Fibroblast of lung (primary cell): ENCODE measurements around the gene PCGF6. TPM values are rescaled to one million over a fixed set of nuclear protein-coding genes. Genes with fewer than 3 reads are reported as not detected.
A peak's percentile ranks its signal among the peaks of the same experiment; 100 is the strongest.
"Not testable (repeated sequence)": the region's sequence is repeated elsewhere in the genome, so short reads cannot be mapped to it uniquely, and the experiment has no call there.

Experiments
- DNase-seq, 2 donors: peaks; one replicate each; pipeline versions ENCODE4 v3.0.0 to v3.0.0-alpha.2; 2010; ENCODE audit warnings: low read depth in 2 of 2
- H2AFZ ChIP-seq: 2 replicates; pipeline ENCODE4 v1.5.1; 2012; ENCODE audit warnings: low read length, control low read depth, inconsistent platforms
- H3K27ac ChIP-seq: 2 replicates; pipeline ENCODE4 v1.5.1; 2011; ENCODE audit warnings: low read length, control low read depth; ENCODE audit not compliant: insufficient read depth
- H3K27me3 ChIP-seq: 2 replicates; pipeline ENCODE4 v1.5.1; 2011; ENCODE audit warnings: mild to moderate bottlenecking, low read length; ENCODE audit not compliant: control insufficient read depth, insufficient read depth
- H3K36me3 ChIP-seq: 2 replicates; pipeline ENCODE4 v1.5.1; 2011; ENCODE audit warnings: low read length; ENCODE audit not compliant: control insufficient read depth, insufficient read depth
- H3K4me1 ChIP-seq: 2 replicates; pipeline ENCODE4 v1.5.1; 2011; ENCODE audit warnings: low read length; ENCODE audit not compliant: control insufficient read depth, insufficient read depth; ENCODE audit errors: extremely low read depth
- H3K4me2 ChIP-seq: 2 replicates; pipeline ENCODE4 v1.5.1; 2011; ENCODE audit warnings: low read length, control low read depth; ENCODE audit not compliant: insufficient read depth; ENCODE audit errors: extremely low read depth
- H3K4me3 ChIP-seq, 4 experiments: fragments of 200-600 bp in 1 of 4; sonication (generic) in 1 of 4; replicated peaks in 1 of 4; 2 replicates each; pipeline ENCODE4 v1.5.1; 2011 to 2016; ENCODE audit warnings: low read length in 4 of 4, low read depth in 3 of 4, mild to moderate bottlenecking in 3 of 4, control low read depth in 2 of 4, inconsistent platforms in 1 of 4, mixed read lengths in 1 of 4; ENCODE audit not compliant: insufficient read depth in 1 of 4; ENCODE audit errors: control extremely low read depth in 1 of 4
- H3K79me2 ChIP-seq: 2 replicates; pipeline ENCODE4 v1.5.1; 2012; ENCODE audit warnings: mild to moderate bottlenecking, low read length, inconsistent platforms; ENCODE audit not compliant: control insufficient read depth, insufficient read depth
- H3K9ac ChIP-seq: 2 replicates; pipeline ENCODE4 v1.5.1; 2011; ENCODE audit warnings: mild to moderate bottlenecking, low read length, control low read depth; ENCODE audit not compliant: insufficient read depth
- H3K9me3 ChIP-seq: 2 replicates; pipeline ENCODE4 v1.5.1; 2012; ENCODE audit warnings: low read depth, low read length; ENCODE audit not compliant: control insufficient read depth, insufficient read depth
- H4K20me1 ChIP-seq: 2 replicates; pipeline ENCODE4 v1.5.1; 2011; ENCODE audit warnings: low read length; ENCODE audit not compliant: control insufficient read depth, insufficient read depth; ENCODE audit errors: extremely low read depth
- EZH2 ChIP-seq: IDR thresholded peaks from 2 replicates; pipeline ENCODE4 v1.5.1; 2012; ENCODE audit warnings: low read length, control low read depth, mild to moderate bottlenecking; ENCODE audit errors: missing control alignments
- polyA plus RNA-seq, 2 donors: library from polyadenylated mRNA; depleted of rRNA in 1 of 2; stranded (reverse) in 1 of 2; unstranded in 1 of 2; fragments of >200 nt; gene quantifications; 2 replicates each; pipeline ENCODE4 v1.2.1, GENCODE V29; 2011 to 2012; ENCODE audit warnings: missing spikeins in 1 of 2
- total RNA-seq: library from RNA; depleted of rRNA; stranded (reverse); fragments of >200 nt; gene quantifications from 2 replicates; pipeline ENCODE4 v1.2.1, GENCODE V29; 2014
- TF ChIP-seq, protein P1 (sequence below), 2 donors: IDR thresholded peaks in 1 of 2; conservative IDR thresholded peaks in 1 of 2; 1 replicate in 1 of 2; 2 replicates in 1 of 2; pipeline ENCODE4 v1.5.1; 2011 to 2012; ENCODE audit warnings: low read length in 2 of 2, control low read depth in 1 of 2, inconsistent platforms in 1 of 2, low read depth in 1 of 2, mild to moderate bottlenecking in 1 of 2

The PCGF6 gene
- total and polyA plus RNA-seq, 2 donors (not counting 1 experiment from before 2014, with no cell fraction given): 8.9 to 13.2 TPM

DNA sequence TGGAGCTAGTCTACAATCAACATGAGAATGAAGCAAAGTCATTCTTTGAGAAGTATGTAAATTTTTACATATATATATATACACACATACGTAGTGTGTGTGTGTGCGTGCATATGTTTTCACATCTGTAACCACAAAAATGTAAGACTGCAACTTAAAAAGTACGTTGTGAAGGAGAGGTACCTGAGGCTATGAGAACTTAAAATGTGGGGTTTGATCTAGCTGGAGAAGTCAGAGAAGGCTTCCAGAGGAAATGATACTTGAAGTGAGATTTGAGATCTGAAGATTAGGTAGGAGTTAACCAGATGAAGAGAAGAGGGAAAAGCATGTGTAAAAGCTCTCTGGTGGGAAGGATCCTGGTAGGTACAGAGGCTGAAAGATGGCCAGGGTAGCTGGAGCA is 22.6 kb upstream of the PCGF6 start:
- H4K20me1 ChIP-seq: no peaks in the 10 kb centered on the region
- H3K27ac ChIP-seq: no peak overlapping the region
- H3K9ac ChIP-seq: no peak overlapping the region
- no peak for TF ChIP-seq EZH2
- TF ChIP-seq, protein P1, sequence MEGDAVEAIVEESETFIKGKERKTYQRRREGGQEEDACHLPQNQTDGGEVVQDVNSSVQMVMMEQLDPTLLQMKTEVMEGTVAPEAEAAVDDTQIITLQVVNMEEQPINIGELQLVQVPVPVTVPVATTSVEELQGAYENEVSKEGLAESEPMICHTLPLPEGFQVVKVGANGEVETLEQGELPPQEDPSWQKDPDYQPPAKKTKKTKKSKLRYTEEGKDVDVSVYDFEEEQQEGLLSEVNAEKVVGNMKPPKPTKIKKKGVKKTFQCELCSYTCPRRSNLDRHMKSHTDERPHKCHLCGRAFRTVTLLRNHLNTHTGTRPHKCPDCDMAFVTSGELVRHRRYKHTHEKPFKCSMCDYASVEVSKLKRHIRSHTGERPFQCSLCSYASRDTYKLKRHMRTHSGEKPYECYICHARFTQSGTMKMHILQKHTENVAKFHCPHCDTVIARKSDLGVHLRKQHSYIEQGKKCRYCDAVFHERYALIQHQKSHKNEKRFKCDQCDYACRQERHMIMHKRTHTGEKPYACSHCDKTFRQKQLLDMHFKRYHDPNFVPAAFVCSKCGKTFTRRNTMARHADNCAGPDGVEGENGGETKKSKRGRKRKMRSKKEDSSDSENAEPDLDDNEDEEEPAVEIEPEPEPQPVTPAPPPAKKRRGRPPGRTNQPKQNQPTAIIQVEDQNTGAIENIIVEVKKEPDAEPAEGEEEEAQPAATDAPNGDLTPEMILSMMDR (conservative IDR thresholded peaks at IDR 0.05 in 1 of 2, IDR thresholded peaks at IDR 0.05 in 1 of 2; ENCODE audit: low read depth in 1 of 2, low read length in 2 of 2): no peak
- no peak for DNase-seq
- no peaks in the 10 kb centered on the region for H3K4me1 ChIP-seq
- H3K4me2 ChIP-seq: no peak overlapping the region
- no peak overlapping the region for H2AFZ ChIP-seq
- H3K27me3 ChIP-seq: no peaks in the 10 kb centered on the region
- H3K79me2 ChIP-seq: peaks cover 5% of the 10 kb centered on the region
- H3K36me3 ChIP-seq: peaks cover 2% of the 10 kb centered on the region
- H3K9me3 ChIP-seq: no peaks in the 10 kb centered on the region
- no peak overlapping the region for H3K4me3 ChIP-seq

GRCh38 chr10:103367782-103368518 is 17.0 kb upstream of the PCGF6 start, which contains the start of gene TAF5:
Gene TAF5 (plus strand): TSS chr10:103367976. CDS start chr10:103367990, 14 bp downstream.
- peak within 1 kb of the TSS; percentile 87 for H3K4me2 ChIP-seq
- H2AFZ ChIP-seq: peak within 1 kb of the TSS; percentile 91
- DNase-seq: peak; percentile 96 to 97
- H3K9me3 ChIP-seq: no peaks in the 10 kb centered on the region
- H3K27me3 ChIP-seq: no peaks in the 10 kb centered on the region
- H3K36me3 ChIP-seq: no peaks in the 10 kb centered on the region
- H3K27ac ChIP-seq: peak within 1 kb of the TSS; percentile 48
- no peak for TF ChIP-seq EZH2
- TF ChIP-seq, protein P1 (conservative IDR thresholded peaks at IDR 0.05 in 1 of 2, IDR thresholded peaks at IDR 0.05 in 1 of 2; ENCODE audit: low read depth in 1 of 2, low read length in 2 of 2): no peak
- H3K79me2 ChIP-seq: peaks cover 5% of the 10 kb centered on the region
- no peaks in the 10 kb centered on the region for H3K4me1 ChIP-seq
- peak within 1 kb of the TSS; percentile 67 for H3K9ac ChIP-seq
- H3K4me3 ChIP-seq: peak within 1 kb of the TSS; percentile 48 to 86 (median 76)
- no peaks in the 10 kb centered on the region for H4K20me1 ChIP-seq

GRCh38 chr10:103367379-103367781 is 16.4 kb upstream of the PCGF6 start:
- Histone ChIP-seq H3K79me2 (peaks cover 5% of the 10 kb centered on the region), H3K36me3 (no peaks in the 10 kb centered on the region), H3K4me2 (peak overlapping the region; percentile 75), H3K4me3 (peak overlapping the region; percentile 48 to 86 (median 76)), H3K9me3 (no peaks in the 10 kb centered on the region), H3K4me1 (no peaks in the 10 kb centered on the region), H3K9ac (peak overlapping the region; percentile 67), H2AFZ (peak overlapping the region; percentile 91), H3K27me3 (no peaks in the 10 kb centered on the region), H3K27ac (peak overlapping the region; percentile 48), H4K20me1 (no peaks in the 10 kb centered on the region)
- DNase-seq: no peak
- TF ChIP-seq, protein P1 (conservative IDR thresholded peaks at IDR 0.05 in 1 of 2, IDR thresholded peaks at IDR 0.05 in 1 of 2; ENCODE audit: low read depth in 1 of 2, low read length in 2 of 2): no peak
- no peak for TF ChIP-seq EZH2

DNA sequence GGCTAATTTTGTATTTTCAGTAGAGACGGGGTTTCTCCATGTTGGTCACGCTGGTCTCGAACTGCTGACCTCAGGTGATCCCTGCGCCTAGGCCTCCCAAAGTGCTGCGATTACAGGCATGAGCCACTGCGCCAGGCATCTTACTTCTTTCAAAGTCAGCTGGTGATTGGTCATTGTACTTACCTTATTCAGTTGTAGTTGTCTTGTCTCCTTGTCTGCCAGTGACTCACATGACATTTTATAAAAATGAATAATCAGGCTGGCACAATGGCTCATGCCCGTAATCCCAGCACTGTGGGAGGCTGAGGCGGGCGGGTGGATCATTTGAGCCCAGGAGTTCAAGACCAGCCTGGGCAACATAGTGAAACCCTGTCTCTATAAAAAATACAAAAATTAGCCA is 9.9 kb upstream of the PCGF6 start:
- not testable (repeated sequence) for H4K20me1 ChIP-seq, H3K9ac ChIP-seq, H3K4me1 ChIP-seq, H3K79me2 ChIP-seq, H3K27ac ChIP-seq, H3K9me3 ChIP-seq, H3K4me3 ChIP-seq, H3K4me2 ChIP-seq, H2AFZ ChIP-seq, H3K27me3 ChIP-seq, H3K36me3 ChIP-seq, DNase-seq
